OCI-LY3 (cell line): ENCODE results near the gene MIA3.

ENCODE experiments used
- EZH2phosphoT487 ChIP-seq: fragments of 200-600 bp; shearing (Covaris generic); IDR thresholded peaks from 2 replicates; pipeline ENCODE4 v1.6.1; 2018; ENCODE audit warnings: antibody characterized with exemption, mixed run types, low read depth
- TF ChIP-seq, protein P1 (sequence below): fragments of 200-600, 300-600 bp; sonication (generic); IDR thresholded peaks from 2 replicates; pipeline ENCODE4 v1.5.1; 2014; ENCODE audit warnings: antibody characterized with exemption, low read length, low read depth

DNA sequence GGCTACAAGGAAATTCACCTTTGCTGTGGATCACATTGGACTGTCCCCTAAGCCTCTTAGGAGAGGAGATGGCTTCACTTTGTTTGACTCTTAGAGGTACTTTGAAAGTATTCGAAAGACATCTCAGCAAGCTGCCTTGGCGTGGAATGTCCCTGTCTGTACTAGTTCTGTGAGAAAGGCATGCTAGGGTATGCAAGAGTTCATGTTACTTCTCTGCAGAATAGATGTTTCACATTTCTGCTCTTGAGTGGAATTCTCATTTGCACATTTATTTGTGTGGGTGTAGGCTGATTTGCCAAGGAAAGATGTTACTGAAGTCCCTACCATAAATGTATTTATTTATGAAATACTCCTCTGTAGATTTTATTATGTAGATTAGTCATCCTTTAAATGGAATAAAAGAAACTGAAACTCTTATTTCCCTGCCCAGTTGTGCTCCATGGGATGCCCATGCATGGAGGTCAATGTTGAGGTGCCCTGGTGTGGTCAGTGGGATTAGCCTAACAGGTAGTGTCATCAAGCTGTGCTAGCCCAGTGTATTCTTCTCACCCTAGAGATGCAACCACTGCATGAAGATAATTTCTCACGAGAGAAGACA lies 13.8 kb downstream of the MIA3 start:
- TF ChIP-seq, protein P1, sequence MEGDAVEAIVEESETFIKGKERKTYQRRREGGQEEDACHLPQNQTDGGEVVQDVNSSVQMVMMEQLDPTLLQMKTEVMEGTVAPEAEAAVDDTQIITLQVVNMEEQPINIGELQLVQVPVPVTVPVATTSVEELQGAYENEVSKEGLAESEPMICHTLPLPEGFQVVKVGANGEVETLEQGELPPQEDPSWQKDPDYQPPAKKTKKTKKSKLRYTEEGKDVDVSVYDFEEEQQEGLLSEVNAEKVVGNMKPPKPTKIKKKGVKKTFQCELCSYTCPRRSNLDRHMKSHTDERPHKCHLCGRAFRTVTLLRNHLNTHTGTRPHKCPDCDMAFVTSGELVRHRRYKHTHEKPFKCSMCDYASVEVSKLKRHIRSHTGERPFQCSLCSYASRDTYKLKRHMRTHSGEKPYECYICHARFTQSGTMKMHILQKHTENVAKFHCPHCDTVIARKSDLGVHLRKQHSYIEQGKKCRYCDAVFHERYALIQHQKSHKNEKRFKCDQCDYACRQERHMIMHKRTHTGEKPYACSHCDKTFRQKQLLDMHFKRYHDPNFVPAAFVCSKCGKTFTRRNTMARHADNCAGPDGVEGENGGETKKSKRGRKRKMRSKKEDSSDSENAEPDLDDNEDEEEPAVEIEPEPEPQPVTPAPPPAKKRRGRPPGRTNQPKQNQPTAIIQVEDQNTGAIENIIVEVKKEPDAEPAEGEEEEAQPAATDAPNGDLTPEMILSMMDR = no peak
- TF ChIP-seq EZH2phosphoT487 = no peak
